HepG2 (cell line): ENCODE measurements around the gene SSU72. TPM values are rescaled to one million over a fixed set of nuclear protein-coding genes. Genes with fewer than 3 reads are reported as not detected.

Experiments
- ATAC-seq: fragments of 200-7000 bp; cut with Tn5 transposase; 3 replicates; pipeline ENCODE4 v1.9.1; 2020; ENCODE audit warnings: mild to moderate bottlenecking, moderate library complexity
- BruUV-seq: library from RNA; stranded (reverse); fragments of 400-500 nt; replicated peaks from 2 replicates; lab custom pipeline; 2021; lab: Mats Ljungman, UMichigan
- CTCF ChIA-PET: fragments of 300-600 bp; formaldehyde crosslinking; extraction: SDS; loops from one replicate; lab custom pipeline; 2021; ENCODE audit warnings: low total read pairs, inconsistent platforms, low intra/inter-chr PET ratio; lab: Yijun Ruan, JAX
- POLR2A ChIA-PET: fragments of 350-600 bp; sonication (Branson Sonifier 250); formaldehyde crosslinking; loops from one replicate; lab custom pipeline; 2020; ENCODE audit warnings: antibody characterized with exemption, inconsistent platforms; lab: Yijun Ruan, JAX
- DNase-seq: peaks from one replicate; pipeline ENCODE4 v3.0.0-alpha.2; 2015; ENCODE audit warnings: low spot score
- FAIRE-seq: peaks from 3 replicates; lab custom pipeline; 2011; peaks lifted over from hg19 to GRCh38; lab: Jason Lieb, UNC
- H2AFZ ChIP-seq: one replicate; pipeline ENCODE4 v1.6.1; 2011; ENCODE audit warnings: low read length, inconsistent platforms
- H3K27ac ChIP-seq: fragments of 300-600 bp; 3 replicates; pipeline ENCODE4 v1.8.0; 2011; ENCODE audit warnings: mixed run types, mild to moderate bottlenecking, mixed read lengths, low read length, inconsistent platforms; ENCODE audit not compliant: insufficient read depth; ENCODE audit errors: extremely low read length
- H3K27me3 ChIP-seq, 2 experiments: fragments of 200-600 bp in 1 of 2; 2 replicates in 1 of 2; 3 replicates in 1 of 2; pipeline versions ENCODE4 v1.6.0 to v1.8.0; 2011; ENCODE audit warnings: low read length in 2 of 2, mild to moderate bottlenecking in 2 of 2, moderate library complexity in 2 of 2, inconsistent platforms in 1 of 2; ENCODE audit not compliant: insufficient read depth in 2 of 2, control insufficient read depth in 1 of 2
- H3K36me3 ChIP-seq, 2 experiments: fragments of 200-600 bp in 1 of 2; replicated peaks in 1 of 2; 2 replicates in 1 of 2; 3 replicates in 1 of 2; pipeline versions ENCODE4 v1.5.1 to v1.8.0; 2011; ENCODE audit warnings: low read length in 2 of 2, inconsistent platforms in 1 of 2; ENCODE audit not compliant: insufficient read depth in 2 of 2, control insufficient read depth in 1 of 2
- H3K4me1 ChIP-seq: 2 replicates; pipeline ENCODE4 v1.5.1; 2012; ENCODE audit warnings: low read length, inconsistent platforms; ENCODE audit not compliant: insufficient read depth
- H3K4me2 ChIP-seq: 2 replicates; pipeline ENCODE4 v1.6.0; 2011; ENCODE audit warnings: low read depth, low read length, inconsistent platforms
- H3K4me3 ChIP-seq, 3 experiments: fragments of 200-600 bp in 1 of 3; sonication (generic), shearing (Covaris generic) in 1 of 3; replicated peaks in 1 of 3; 2 replicates each; pipeline ENCODE4 v1.5.1; 2011 to 2016; ENCODE audit warnings: low read length in 3 of 3, inconsistent platforms in 2 of 3, low read depth in 2 of 3, mild to moderate bottlenecking in 2 of 3, control low read depth in 1 of 3, mixed read lengths in 1 of 3; ENCODE audit not compliant: insufficient read depth in 1 of 3
- H3K79me2 ChIP-seq: one replicate; pipeline ENCODE4 v1.6.1; 2011; ENCODE audit warnings: low read length, inconsistent platforms; ENCODE audit not compliant: insufficient read depth
- H3K9ac ChIP-seq: 2 replicates; pipeline ENCODE4 v1.6.0; 2011; ENCODE audit warnings: mild to moderate bottlenecking, low read depth, low read length, inconsistent platforms; ENCODE audit not compliant: insufficient read depth
- H3K9me3 ChIP-seq: 2 replicates; pipeline ENCODE4 v1.5.1; 2012; ENCODE audit warnings: mild to moderate bottlenecking, low read length
- H4K20me1 ChIP-seq: 2 replicates; pipeline ENCODE4 v1.6.0; 2011; ENCODE audit warnings: inconsistent platforms, mild to moderate bottlenecking, low read length, moderate library complexity; ENCODE audit not compliant: insufficient read depth
- AGO2 ChIP-seq: fragments of 200-400 bp; formaldehyde crosslinking; optimal IDR thresholded peaks from 2 replicates; pipeline ENCODE3; 2017; ENCODE audit warnings: mild to moderate bottlenecking, low read depth, low read length, moderate library complexity
- ATF7 ChIP-seq, 2 experiments: fragments of 450-650 bp in 1 of 2; sonication (generic) in 1 of 2; formaldehyde crosslinking in 1 of 2; IDR thresholded peaks; 2 replicates each; pipeline versions ENCODE4 v1.4.0 to v1.6.1; 2016 to 2020; ENCODE audit warnings: antibody characterized with exemption in 1 of 2, mild to moderate bottlenecking in 1 of 2, missing genetic modification reagents in 1 of 2
- CTCF ChIP-seq: sonication (generic); formaldehyde crosslinking; IDR thresholded peaks from 2 replicates; pipeline ENCODE4 v1.5.0; 2020; ENCODE audit warnings: mild to moderate bottlenecking, missing genetic modification reagents, moderate library complexity
- KDM4B ChIP-seq: sonication (generic); formaldehyde crosslinking; IDR thresholded peaks from 2 replicates; pipeline ENCODE4 v1.4.0; 2020; ENCODE audit warnings: missing genetic modification reagents
- NR2F1 ChIP-seq, 2 experiments: fragments of 450-650 bp in 1 of 2; formaldehyde crosslinking in 1 of 2; IDR thresholded peaks; 2 replicates each; pipeline versions ENCODE4 v1.5.0 to v1.6.1; 2016 to 2020; ENCODE audit warnings: mild to moderate bottlenecking in 1 of 2, missing compliant biosample characterization in 1 of 2, missing genetic modification reagents in 1 of 2, moderate library complexity in 1 of 2
- PBX2 ChIP-seq: IDR thresholded peaks from 2 replicates; pipeline ENCODE4 v1.6.1; 2016; ENCODE audit warnings: control low read depth
- POLR2G ChIP-seq: fragments of 200-400 bp; formaldehyde crosslinking; IDR thresholded peaks from 2 replicates; pipeline ENCODE4 v1.6.1; 2018; ENCODE audit warnings: mild to moderate bottlenecking, low read depth, low read length, moderate library complexity
- SUZ12 ChIP-seq: fragments of 150-350 bp; IDR thresholded peaks from 2 replicates; pipeline ENCODE4 v1.6.1; 2014; ENCODE audit warnings: low read depth, low read length
- TBP ChIP-seq: sonication (generic); formaldehyde crosslinking; IDR thresholded peaks from 2 replicates; pipeline ENCODE4 v1.5.0; 2020; ENCODE audit warnings: missing genetic modification reagents
- THYN1 ChIP-seq: sonication (generic); formaldehyde crosslinking; IDR thresholded peaks from 2 replicates; pipeline ENCODE4 v1.8.1; 2023; ENCODE audit warnings: low read depth, mild to moderate bottlenecking, moderate library complexity, missing genetic modification reagents, borderline replicate concordance
- ZBTB14 ChIP-seq: sonication (generic); formaldehyde crosslinking; IDR thresholded peaks from 2 replicates; pipeline ENCODE4 v1.4.0; 2020; ENCODE audit warnings: missing genetic modification reagents
- ZFX ChIP-seq: sonication (generic); formaldehyde crosslinking; IDR thresholded peaks from 2 replicates; pipeline ENCODE4 v1.4.0; 2020; ENCODE audit warnings: mild to moderate bottlenecking, low read depth, missing genetic modification reagents, moderate library complexity
- ZIK1 ChIP-seq: sonication (generic); formaldehyde crosslinking; IDR thresholded peaks from 2 replicates; pipeline ENCODE4 v1.5.0; 2020; ENCODE audit warnings: mild to moderate bottlenecking, low read depth, missing genetic modification reagents, borderline replicate concordance
- ZNF281 ChIP-seq: sonication (generic); formaldehyde crosslinking; IDR thresholded peaks from 2 replicates; pipeline ENCODE4 v1.4.0; 2020; ENCODE audit warnings: missing genetic modification reagents, borderline replicate concordance
- ZNF644 ChIP-seq: IDR thresholded peaks from 2 replicates; pipeline ENCODE4 v1.6.1; 2016; ENCODE audit warnings: low read depth
- WGBS: methylation state at CpG from one replicate; pipeline ENCODE4 v1.1.6; 2017; ENCODE audit warnings: low lambda C conversion rate; 5-methylcytosine and 5-hydroxymethylcytosine counted together
- in situ Hi-C: cut with HindIII; loops from 2 replicates; pipeline ENCODE4 v1.10.0; 2017; ENCODE audit warnings: low pct_unique_long_range_greater_than_20kb; ENCODE audit not compliant: extremely low pct_ligation_motif_present
- intact Hi-C: fragments of 100-400 bp; cut with micrococcal nuclease; formaldehyde crosslinking; loops from one replicate; pipeline ENCODE4 v1.10.0; 2022; ENCODE audit not compliant: unreplicated experiment
- polyA plus RNA-seq, 8 experiments: library from polyadenylated mRNA; depleted of rRNA in 3 of 8; stranded (reverse) in 7 of 8; unstranded in 1 of 8; fragments of >200 nt; fragmentation: Illumina TruSeq in 4 of 8; extraction: Trizol in 4 of 8; gene quantifications; 2 replicates each; pipeline versions ENCODE4 v1.2.1 to v1.2.3, GENCODE V29; 2011 to 2016; ENCODE audit warnings: low read depth in 4 of 8, missing spikeins in 1 of 8, mixed read lengths in 1 of 8; ENCODE audit not compliant: insufficient read depth in 1 of 8
- total RNA-seq, 5 experiments: library from RNA; depleted of rRNA; stranded (reverse); fragments of >200 nt; fragmentation: Illumina TruSeq; extraction: Trizol; gene quantifications; 2 replicates each; pipeline ENCODE4 v1.2.3, GENCODE V29; 2016; ENCODE audit warnings: low read depth in 1 of 5

The SSU72 gene
- total and polyA plus RNA-seq, 2 of the 13 experiments (the other 11 are each of a cell fraction or from before 2014, with no cell fraction given), result 42.8 to 67.1 TPM

GRCh38 chr1:1550591-1551432 is 23.9 kb downstream of the SSU72 start:
- in situ Hi-C loops (no loop called here), intact Hi-C loops (no loop called here)
- FAIRE-seq, result peak; percentile 26
- ChIA-PET POLR2A (no interaction called here), CTCF (no interaction called here)
- Histone ChIP-seq H3K36me3 (peaks cover 0 to 4% of the 10 kb centered on the region in 2 experiments; a peak in 2 of 5 replicates), H3K4me3 (no peak overlapping the region), H3K4me2 (no peak overlapping the region), H4K20me1 (no peaks in the 10 kb centered on the region), H3K27me3 (no peaks in the 10 kb centered on the region), H3K27ac (no peak overlapping the region), H3K79me2 (no peaks in the 10 kb centered on the region), H2AFZ (no peak overlapping the region), H3K9ac (no peak overlapping the region), H3K9me3 (no peaks in the 10 kb centered on the region), H3K4me1 (0 out of 2 replicates have a peak, but pooled peaks cover 5% of the 10 kb centered on the region)
- peak; percentile 32 for DNase-seq
- ATAC-seq, result peak; percentile 78
- no TSS peak for BruUV-seq
- 85% methylated on average over 5 of the region's 15 CpGs for WGBS
- TF ChIP-seq SUZ12, result no peak
- TF ChIP-seq ZIK1 (CRISPR knock-in tag), result no peak
- TF ChIP-seq PBX2, result no peak
- peak; percentile 71 for TF ChIP-seq AGO2
- no peak for TF ChIP-seq ZBTB14 (CRISPR knock-in tag)
- TF ChIP-seq KDM4B (CRISPR knock-in tag), result no peak
- TF ChIP-seq CTCF, result peak; percentile 39
- TF ChIP-seq ATF7 (IDR thresholded peaks at IDR 0.05), result no peak
- TF ChIP-seq ATF7 (CRISPR knock-in tag; IDR thresholded peaks at IDR 0.05), result no peak
- no peak for TF ChIP-seq NR2F1 (CRISPR knock-in tag; IDR thresholded peaks at IDR 0.05)
- TF ChIP-seq ZNF281, result no peak
- no peak for TF ChIP-seq TBP (CRISPR knock-in tag)
- TF ChIP-seq THYN1 (CRISPR knock-in tag), result no peak
- peak; percentile 13; the same call in 1 of the 2 replicates for TF ChIP-seq POLR2G
- TF ChIP-seq ZFX, result 0 out of 2 replicates have a peak, but pooled peaks have one; percentile 10
- TF ChIP-seq ZNF644 (CRISPR knock-in tag), result no peak
